HL-60 (cell line): ENCODE data around the gene METTL16.

Experiments
- CTCF ChIP-seq: IDR thresholded peaks from one replicate; pipeline ENCODE4 v1.5.1; 2011; ENCODE audit warnings: low read length, control low read depth, inconsistent platforms; ENCODE audit not compliant: insufficient read depth
- POLR2AphosphoS5 ChIP-seq: IDR thresholded peaks from 2 replicates; pipeline ENCODE4 v1.6.1; 2012; ENCODE audit warnings: low read depth
- SPI1 ChIP-seq: IDR thresholded peaks from 2 replicates; pipeline ENCODE4 v1.6.1; 2012; ENCODE audit warnings: low read depth, mild to moderate bottlenecking, borderline replicate concordance

GRCh38 chr17:2442166-2442565 is 69.5 kb downstream of the METTL16 start:
- TF ChIP-seq CTCF, result no peak
- no peak for TF ChIP-seq POLR2AphosphoS5
- no peak for TF ChIP-seq SPI1
